Activated CD4-positive, alpha-beta T cell treated with anti-CD3 and anti-CD28 coated beads, Interleukin-2, amount 50 U/mL, for 4 hours (primary cell): ENCODE measurements around the gene MIER2.
"Not testable (repeated sequence)": the region's sequence is repeated elsewhere in the genome, so short reads cannot be mapped to it uniquely, and the experiment has no call there.

Experiments
- DNase-seq, 2 experiments: peaks; one replicate each; pipeline ENCODE4 v3.0.0-alpha.2; 2020

The MIER2 gene, protein sequence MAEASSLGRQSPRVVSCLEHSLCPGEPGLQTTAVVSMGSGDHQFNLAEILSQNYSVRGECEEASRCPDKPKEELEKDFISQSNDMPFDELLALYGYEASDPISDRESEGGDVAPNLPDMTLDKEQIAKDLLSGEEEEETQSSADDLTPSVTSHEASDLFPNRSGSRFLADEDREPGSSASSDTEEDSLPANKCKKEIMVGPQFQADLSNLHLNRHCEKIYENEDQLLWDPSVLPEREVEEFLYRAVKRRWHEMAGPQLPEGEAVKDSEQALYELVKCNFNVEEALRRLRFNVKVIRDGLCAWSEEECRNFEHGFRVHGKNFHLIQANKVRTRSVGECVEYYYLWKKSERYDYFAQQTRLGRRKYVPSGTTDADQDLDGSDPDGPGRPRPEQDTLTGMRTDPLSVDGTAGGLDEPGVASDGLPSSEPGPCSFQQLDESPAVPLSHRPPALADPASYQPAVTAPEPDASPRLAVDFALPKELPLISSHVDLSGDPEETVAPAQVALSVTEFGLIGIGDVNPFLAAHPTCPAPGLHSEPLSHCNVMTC

DNA sequence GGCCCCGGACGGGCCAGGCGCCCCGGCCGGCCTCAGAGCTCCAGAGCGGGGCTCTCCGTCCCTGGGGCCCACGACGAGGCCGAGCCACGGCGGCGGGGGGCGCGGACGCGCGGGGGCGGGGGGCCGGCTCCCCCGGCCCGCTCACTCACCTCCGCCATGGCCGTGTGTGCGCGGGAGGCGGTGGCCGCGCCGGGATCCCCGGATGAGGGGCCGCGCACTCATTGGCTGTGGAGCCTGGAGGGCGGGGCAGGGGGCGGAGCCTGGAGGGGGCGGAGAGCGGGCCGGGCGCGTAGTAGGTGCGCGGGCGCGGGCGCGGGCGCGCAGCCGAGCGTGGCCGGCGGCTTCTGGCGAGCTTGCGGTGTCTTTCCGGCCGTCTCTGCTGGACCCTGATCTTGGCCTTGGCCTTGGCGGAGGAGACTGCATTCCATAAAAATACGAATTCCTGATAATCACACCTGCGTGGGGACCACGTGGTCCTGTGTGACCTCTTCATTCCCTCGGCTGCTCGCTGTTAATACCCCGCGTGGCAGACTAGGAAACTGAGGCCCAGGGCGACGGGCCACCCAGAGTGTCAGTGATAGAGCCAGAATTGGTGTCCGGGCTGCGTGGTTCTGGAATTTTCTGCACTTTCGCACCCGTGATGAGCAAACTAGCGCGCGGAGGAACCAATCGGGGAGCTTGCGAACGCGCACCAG is at the start of gene MIER2:
TSS of gene MIER2 (minus strand) at position 172 of the 695 bp plus-strand sequence. CDS start at position 158, 14 bp downstream.
- DNase-seq = peak; percentile 85 to 86

DNA sequence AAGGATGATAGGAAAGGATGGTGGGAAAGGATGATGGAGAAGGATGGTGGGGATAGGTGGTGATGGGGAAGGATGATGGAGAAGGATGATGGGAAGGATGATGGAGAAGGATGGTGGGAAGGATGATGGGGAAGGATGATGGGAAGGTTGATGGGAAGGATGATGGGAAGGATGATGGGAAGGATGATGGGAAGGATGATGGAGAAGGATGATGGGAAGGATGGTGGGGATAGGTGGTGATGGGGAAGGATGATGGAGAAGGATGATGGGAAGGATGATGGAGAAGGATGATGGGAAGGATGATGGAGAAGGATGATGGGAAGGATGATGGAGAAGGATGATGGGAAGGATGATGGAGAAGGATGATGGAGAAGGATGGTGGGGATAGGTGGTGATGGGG is 49.0 kb upstream of the MIER2 start:
- not testable (repeated sequence) for DNase-seq

DNA sequence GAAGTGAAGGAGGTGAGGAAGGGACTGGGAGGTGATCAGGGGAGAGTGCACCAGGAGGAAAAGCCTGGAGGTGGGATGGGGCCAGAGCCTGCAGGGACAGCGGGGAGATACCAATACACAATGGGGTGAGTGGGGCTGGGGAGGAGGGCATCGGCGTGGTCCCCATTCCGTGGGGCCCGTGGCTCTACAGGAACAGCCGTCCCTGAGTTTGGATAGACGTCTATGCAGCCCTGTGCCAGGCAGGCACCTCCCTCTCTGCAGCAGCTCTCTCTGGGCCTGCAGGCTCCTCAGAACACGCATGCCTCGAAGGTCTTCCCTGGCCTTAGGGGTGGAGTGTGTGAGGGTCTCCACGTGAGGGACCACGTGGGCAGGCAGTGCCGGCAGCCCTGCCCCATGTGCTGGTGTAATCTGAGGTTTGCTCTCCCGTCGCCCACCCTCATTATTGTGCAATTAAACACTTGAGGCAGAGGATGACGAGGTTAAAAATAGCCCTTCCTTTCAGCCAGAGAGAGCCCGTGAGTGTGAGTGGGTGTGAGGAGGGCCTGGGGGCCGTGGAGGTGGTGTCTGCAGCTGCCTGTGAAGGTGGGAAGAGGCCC is 47.9 kb upstream of the MIER2 start:
- DNase-seq = no peak

DNA sequence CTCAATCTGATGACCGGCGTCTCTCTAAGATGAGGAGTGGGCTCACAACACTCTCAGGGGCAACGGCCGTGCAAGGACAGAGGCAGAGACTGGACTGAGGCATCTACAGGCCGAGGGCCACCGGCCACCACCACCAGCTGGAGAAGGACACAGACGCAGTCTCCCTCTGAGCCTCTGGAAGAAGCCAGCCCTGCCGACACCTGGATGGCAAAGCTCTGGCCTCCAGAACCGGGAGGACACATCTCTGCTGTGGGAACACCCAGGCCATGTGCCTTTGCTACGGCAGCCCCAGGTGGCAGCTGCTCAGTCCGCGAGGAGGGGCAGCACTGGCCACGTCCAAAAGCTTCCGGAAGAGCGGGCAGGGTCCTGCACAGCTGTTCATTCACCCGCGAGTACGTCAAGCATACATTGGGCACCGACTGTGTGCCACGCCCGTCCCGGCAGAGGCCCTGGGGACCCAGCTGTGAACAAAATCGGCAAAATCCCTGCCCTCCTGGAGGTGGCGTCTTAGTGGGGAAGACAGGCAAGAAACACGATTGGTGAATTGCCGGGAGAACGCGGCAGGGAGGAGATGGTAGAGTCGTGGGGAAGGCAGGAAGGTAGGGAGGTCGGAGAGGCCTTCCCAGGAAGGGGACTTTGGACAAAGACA is 47.3 kb upstream of the MIER2 start:
- no peak for DNase-seq

DNA sequence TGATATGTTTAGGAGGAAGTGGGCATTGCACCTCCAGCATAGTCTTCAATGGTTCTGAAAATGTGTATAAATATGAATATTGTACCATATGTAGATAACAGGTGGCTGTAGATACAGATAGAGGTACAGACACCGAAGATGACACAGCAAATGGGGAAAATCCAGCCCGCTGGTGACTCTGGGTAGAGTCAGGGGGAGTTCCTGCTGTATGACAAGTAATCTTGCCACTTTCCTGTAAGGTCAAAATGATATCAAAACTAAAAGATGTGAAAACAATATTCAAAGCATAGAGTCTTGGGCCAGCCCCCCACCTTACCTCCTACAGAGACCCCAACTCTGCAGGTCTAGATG is 46.6 kb upstream of the MIER2 start:
- DNase-seq = no peak

DNA sequence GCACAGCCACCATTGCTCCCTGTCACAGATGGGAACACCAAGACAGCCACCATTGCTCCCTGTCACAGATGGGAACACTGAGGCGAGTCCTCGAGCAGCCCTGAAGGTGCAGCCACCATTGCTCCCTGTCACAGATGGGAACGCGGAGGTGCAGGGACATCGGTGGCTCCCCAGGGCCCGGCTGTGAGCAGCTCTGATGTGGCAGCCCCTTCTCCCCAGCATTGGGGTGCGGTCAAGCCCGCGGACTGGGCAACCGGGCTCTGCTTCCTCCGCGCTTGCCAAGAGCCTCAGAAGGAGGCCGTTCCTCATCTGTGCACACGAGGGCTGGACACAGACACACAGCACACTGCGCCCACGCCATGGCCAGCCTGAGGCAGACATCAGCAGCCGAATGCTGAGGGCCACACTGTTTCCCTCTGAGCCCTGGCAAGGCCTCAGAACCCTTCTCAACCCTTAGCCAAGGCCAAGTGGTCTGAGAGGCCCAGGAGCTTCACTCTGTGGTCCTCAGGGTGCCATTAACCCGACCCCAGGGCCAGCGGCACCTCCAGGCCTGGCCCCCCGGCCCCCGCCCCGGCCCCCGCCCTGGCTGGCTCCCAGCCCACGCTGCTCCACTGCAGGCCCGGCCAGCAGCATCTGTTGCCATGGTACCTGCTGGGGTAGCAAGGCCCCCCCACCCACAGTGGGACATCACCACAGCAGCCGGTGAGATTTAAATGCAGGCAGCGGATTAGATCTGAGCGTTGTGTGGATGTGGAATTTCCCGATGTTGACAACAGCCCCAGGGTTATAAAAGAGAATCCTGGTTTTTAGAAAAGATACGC is 46.0 kb upstream of the MIER2 start:
- no peak for DNase-seq

DNA sequence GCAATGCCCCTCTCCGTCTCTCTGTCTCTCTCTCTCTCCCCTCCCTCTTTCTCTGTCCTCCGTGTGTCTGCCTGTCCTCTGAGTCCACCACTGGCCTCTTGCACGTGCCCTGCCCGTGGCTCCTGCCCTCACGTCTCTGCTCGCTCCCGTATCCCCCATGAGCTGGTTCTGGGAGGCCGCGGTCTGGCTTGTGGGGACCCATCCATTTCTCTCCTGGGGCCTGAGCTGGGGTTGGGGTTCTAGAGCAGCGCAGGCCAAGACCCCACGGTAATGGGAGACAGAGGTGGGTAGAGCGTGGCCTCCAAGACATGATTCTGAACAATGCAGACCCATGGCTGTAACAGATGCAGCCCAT is 45.3 kb upstream of the MIER2 start:
- no peak for DNase-seq

DNA sequence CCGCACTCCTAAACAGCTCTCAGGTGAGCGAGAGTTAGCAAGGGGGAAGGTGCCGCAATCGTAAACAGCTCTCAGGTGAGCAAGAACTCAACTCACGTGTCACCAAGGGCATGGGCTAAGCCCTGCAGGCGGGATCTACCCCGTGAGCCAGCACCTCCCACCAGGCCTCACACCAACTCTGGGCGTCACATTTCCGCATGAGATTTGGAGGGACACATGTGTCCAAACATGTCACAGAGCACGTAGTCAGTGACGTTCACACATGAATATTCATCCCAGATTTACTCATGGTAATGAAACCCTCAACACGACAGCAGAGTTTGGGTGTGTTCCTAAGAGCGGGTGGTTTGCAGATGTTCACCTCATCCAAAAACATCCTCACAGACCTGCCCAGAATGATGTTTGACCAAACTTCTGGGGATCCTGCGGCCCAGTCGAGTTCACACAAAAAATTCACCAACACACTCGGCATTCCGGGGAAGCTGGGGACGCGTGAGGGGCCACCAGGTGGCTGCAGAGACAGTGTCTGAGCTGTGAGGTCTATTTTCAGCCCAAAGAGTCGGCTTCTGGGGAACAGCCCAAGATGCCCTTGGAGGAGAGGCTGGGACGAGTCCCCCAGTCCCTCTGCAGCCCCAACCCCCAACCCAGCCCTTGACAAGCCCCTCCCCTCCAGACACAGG is 44.8 kb upstream of the MIER2 start:
- DNase-seq = no peak

DNA sequence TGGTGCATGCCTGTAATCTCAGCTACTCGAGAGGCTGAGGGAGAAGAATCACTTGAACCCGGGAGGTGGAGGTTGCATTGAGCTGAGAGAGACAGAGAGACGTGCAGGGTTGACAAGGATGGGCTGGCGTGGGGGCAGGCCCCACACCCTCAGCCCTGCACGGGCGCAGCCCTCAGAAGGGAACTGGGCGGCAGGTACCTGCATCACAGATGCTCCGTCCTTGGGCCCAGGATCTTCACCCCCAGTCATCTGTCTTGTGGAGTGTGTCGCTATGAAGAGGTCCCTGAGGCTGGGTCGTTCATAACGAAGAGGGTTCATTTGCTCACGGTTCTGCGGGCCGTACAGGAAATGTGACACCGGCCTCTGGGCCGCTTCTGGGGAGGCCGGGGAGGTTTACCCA is 44.1 kb upstream of the MIER2 start:
- no peak for DNase-seq

DNA sequence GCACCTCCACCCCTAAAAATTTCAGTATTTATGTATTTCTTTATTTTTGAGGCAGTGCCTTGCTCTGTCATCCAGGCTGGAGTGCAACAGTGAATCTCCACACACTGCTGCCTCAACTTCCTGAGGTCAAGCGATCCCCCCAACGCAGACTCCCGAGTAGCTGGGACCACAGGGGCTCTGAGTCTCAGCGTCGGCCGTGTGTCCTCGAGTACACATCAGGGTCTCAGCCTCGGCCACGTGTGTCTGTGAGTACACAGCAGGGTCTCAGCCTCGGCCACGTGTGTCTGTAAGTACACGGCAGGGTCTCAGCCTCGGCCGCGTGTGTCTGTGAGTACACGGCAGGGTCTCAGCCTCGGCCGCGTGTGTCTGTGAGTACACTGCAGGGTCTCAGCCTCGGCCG is 43.2 kb upstream of the MIER2 start:
- no peak for DNase-seq

DNA sequence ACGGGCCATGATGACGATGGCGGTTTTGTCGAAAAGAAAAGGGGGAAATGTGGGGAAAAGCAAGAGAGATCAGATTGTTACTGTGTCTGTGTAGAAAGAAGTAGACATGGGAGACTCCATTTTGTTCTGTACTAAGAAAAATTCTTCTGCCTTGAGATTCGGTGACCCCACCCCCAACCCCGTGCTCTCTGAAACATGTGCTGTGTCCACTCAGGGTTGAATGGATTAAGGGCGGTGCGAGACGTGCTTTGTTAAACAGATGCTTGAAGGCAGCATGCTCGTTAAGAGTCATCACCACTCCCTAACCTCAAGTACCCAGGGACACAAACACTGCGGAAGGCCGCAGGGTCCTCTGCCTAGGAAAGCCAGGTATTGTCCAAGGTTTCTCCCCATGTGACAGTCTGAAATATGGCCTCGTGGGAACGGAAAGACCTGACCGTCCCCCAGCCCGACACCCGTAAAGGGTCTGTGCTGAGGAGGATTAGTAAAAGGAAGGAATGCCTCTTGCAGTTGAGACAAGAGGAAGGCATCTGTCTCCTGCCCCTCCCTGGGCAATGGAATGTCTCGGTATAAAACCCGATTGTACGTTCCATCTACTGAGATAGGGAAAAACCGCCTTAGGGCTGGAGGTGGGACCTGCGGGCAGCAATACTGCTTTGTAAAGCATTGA is 42.2 kb upstream of the MIER2 start:
- not testable (repeated sequence) for DNase-seq

DNA sequence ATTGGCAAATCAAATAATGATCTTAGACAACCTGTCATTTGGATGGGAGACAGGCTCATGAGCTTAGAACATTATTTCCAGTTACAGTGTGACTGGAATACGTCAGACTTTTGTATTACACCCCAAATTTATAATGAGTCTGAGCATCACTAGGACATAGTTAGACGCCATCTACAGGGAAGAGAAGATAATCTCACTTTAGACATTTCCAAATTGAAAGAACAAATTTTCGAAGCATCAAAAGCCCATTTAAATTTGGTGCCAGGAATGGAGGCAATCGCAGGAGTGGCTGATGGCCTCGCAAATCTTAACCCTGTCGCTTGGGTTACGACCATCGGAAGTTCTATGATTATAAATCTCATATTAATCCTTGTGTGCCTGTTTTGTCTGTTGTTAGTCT is 41.6 kb upstream of the MIER2 start:
- not testable (repeated sequence) for DNase-seq

DNA sequence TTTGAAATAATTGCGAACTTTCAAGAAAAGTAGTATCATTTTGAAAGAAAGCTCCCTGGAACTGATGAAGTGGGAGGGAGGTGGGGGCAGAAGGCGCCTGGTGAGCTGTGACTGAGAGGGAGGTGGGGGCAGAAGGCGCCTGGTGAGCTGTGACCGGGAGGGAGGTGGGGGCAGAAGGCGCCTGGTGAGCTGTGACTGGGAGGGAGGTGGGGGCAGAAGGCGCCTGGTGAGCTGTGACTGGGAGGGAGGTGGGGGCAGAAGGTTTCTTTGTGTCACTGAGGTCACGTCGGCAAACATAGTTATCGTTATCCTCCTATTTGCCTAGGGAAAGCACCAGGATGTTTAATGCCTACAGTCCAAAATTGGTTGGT is 40.2 kb upstream of the MIER2 start:
- no peak for DNase-seq

DNA sequence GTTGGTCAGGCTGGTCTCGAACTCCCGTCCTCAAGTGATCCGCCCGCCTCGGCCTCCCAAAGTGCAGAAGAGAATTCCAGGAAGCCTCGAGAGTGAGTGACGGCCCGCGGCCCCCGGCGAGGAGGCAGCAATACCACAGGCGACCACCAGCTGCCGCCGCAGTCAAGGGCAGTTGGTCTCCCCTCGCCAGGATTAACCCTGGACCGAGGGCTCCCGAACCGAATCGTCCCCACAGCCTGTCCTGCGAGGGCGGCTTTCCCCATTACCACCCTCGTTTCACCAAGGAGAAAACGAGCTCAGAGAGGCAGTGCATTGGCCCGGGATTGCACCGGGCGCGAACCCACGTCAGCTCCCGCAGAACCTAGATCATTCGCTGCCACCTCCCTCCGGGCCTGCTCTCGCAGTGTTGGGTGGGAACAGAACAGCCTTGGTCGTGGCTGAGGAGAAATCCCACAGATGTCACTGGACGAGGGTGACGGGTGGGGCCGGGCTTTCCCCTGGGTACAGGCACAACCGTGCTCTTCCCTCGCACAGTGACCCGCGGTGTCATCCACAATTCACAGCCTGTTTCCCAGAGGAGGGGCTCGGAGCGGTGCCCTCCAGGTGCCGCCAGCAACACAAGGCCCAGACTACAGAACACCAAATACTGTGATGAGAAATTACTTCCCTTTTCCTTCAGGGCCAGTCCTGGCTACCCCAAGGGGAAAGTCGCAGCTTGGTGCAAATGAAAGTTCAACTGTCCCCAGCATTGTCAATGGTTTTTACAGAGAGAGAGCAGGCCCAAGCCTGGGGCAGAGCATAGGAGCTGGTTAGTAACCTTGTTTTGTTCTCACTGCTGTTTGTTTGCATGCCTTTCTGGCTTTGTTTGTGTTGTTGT is 39.6 kb upstream of the MIER2 start:
- DNase-seq = no peak

DNA sequence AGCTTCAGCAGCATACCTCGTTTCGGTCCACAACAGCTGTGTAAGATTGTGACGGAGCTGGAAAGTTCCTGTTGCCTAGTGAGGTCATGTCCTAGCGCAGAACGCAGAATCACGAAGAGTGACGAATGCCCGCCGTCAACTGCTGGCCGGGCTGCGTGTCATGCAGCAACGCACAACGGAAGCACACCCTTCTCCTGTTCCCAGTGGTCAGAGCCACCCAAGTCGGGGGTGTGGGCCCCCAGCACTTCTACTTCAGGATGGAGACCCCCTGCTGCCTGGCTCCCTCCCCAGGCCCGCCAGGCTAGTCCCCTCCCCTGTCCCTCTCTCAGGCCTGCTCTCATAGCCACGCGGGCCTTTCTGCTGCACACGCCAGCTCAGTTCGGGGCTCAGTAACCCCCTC is 38.4 kb upstream of the MIER2 start:
- no peak for DNase-seq

DNA sequence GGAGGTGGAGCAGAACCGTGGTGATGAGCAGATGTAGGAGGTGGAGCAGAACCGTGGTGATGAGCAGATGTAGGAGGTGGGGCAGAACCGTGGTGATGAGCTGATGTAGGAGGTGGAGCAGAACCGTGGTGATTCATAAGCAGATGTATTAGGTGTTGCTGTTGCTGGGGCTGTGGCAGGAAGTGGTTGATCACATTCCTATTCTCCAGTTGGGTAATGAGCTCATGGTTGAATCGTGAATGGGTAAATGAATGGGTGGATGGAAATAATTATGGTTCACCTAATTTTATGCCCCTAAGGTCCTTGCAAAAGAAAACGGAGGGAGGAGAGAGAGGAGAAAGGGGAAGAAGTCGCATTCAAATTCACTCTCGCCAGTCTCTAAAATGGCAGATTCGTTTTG is 38.0 kb upstream of the MIER2 start:
- DNase-seq = peak; percentile 30 to 33

DNA sequence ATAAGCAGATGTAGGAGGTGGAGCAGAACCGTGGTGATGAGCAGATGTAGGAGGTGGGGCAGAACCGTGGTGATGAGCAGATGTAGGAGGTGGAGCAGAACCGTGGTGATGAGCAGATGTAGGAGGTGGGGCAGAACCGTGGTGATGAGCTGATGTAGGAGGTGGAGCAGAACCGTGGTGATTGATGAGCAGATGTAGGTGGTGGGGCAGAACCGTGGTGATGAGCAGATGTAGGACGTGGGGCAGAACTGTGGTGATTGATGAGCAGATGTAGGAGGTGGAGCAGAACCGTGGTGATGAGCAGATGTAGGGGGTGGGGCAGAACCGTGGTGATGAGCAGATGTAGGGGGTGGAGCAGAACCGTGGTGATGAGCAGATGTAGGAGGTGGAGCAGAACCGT is 37.3 kb upstream of the MIER2 start:
- DNase-seq = not testable (repeated sequence)

DNA sequence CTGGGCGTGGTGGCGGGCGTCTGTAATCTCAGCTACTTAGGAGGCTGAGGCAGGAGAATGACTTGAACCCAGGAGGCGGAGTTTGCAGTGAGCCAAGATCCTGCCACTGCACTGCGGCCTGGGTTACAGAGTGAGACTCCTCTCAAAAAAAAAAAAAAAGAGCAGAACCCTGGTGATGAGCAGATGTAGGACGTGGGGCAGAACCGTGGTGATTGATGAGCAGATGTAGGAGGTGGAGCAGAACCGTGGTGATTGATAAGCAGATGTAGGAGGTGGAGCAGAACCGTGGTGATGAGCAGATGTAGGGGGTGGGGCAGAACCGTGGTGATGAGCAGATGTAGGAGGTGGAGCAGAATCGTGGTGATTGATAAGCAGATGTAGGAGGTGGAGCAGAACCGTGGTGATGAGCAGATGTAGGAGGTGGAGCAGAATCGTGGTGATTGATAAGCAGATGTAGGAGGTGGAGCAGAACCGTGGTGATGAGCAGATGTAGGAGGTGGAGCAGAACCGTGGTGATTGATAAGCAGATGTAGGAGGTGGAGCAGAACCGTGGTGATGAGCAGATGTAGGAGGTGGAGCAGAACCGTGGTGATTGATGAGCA is 36.1 kb upstream of the MIER2 start:
- DNase-seq = not testable (repeated sequence)

DNA sequence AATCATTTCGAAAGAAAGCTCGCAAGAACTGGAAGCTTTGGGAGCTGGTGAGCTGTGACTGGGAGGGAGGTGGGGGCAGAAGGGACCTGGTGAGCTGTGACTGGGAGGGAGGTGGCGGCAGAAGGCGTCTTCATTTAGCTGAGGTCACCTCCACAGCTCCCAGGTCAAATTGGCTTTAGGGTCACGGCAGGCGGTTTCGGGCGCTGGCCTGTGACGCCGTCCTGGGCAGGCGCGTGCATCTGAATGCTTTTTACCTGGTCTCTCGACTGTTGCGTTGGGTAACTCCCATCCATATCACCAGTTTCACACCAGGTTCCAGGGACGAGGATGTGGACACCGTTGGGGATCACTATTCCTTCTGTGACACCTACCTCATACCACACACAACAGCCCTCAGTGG is 35.2 kb upstream of the MIER2 start:
- no peak for DNase-seq

DNA sequence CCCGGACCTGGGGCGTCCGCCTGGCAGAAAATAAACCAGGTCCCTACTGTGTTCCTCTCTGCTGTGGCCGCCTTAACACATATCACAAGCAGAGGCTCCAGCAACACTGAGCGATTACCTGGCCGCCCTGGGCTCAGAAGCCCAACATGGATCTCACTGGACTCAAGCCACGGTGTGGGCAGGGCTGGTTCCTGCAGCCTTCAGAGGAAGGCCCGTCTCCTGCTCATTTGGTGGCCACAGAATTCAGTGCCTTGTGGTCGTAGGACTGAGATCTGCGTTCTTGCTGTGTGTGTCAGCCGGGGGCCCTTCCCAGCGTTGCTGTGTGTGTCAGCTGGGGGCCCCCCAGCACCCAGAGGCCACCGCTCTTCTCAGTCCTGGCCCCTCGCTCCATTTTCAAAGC is 34.1 kb upstream of the MIER2 start:
- DNase-seq = no peak
